Measurements from ENCODE around the gene KCNQ5. TPM values are rescaled to one million over a fixed set of nuclear protein-coding genes. Genes with fewer than 3 reads are reported as not detected.

The KCNQ5 gene
- total RNA-seq, 1 experiment from 2014 or later: 9.4 TPM

- BruUV-seq (replicated peaks): no TSS peak
- H3K27ac ChIP-seq (ENCODE audit: low read length): no peak overlapping the region
- POLR2A ChIA-PET: no interaction called here
Measured at GRCh38 chr6:72728706-72729343, 107.0 kb downstream of the KCNQ5 start.

GRCh38 chr6:72733045-72733444 lies 111.2 kb downstream of the KCNQ5 start:
- intact Hi-C loops (cut with micrococcal nuclease; ENCODE audit: unreplicated experiment): no loop called here
- DNase-seq (ENCODE audit: low read depth, low spot score): no peak
- H3K9me3 ChIP-seq (ENCODE audit: control insufficient read depth, insufficient read depth, low read depth, low read length): peaks cover 6% of the 10 kb centered on the region; the same call in 1 of the 2 replicates
- in situ Hi-C loops (cut with HindIII; ENCODE audit: low pct_unique_long_range_greater_than_20kb, low sequenced_read_pairs): no loop called here
- no peak for TF ChIP-seq CTCF (IDR thresholded peaks at IDR 0.05)
- no peak for TF ChIP-seq REST (IDR thresholded peaks at IDR 0.05; ENCODE audit: insufficient read depth in 1 of 2, low read depth in 2 of 2, low read length in 1 of 2)
- TF ChIP-seq POLR2AphosphoS5 (IDR thresholded peaks at IDR 0.05; ENCODE audit: low read depth, low read length): no peak
- no peak for TF ChIP-seq TCF7L2 (IDR thresholded peaks at IDR 0.05; ENCODE audit: low read depth, low read length)
- TF ChIP-seq SIN3A (IDR thresholded peaks at IDR 0.05; ENCODE audit: borderline replicate concordance, insufficient read depth, low read depth, low read length): no peak
- no peak overlapping the region for H3K27ac ChIP-seq (ENCODE audit: low read length)
- no peaks in the 10 kb centered on the region for H3K36me3 ChIP-seq (ENCODE audit: control insufficient read depth, insufficient read depth, low read length)
- no peaks in the 10 kb centered on the region for H3K4me1 ChIP-seq (ENCODE audit: control insufficient read depth, insufficient read depth, low read length)
- no peaks in the 10 kb centered on the region for H3K27me3 ChIP-seq (ENCODE audit: control insufficient read depth, insufficient read depth, low read length)
- H3K4me3 ChIP-seq (ENCODE audit: low read depth in 2 of 2, low read length in 2 of 2): no peak overlapping the region
- ATAC-seq: no peak
- BruUV-seq (replicated peaks): TSS peak; percentile 36
- CTCF ChIA-PET: no interaction called here
- POLR2A ChIA-PET: no interaction called here

More at GRCh38 chr6:72728706-72729343, 107.0 kb downstream of the KCNQ5 start:
- no peak overlapping the region for H3K4me3 ChIP-seq (ENCODE audit: low read depth in 2 of 2, low read length in 2 of 2)
- peaks cover 6% of the 10 kb centered on the region; the same call in 1 of the 2 replicates for H3K9me3 ChIP-seq (ENCODE audit: control insufficient read depth, insufficient read depth, low read depth, low read length)
- TF ChIP-seq CTCF (IDR thresholded peaks at IDR 0.05) (no peak), POLR2AphosphoS5 (IDR thresholded peaks at IDR 0.05; ENCODE audit: low read depth, low read length) (no peak), TCF7L2 (IDR thresholded peaks at IDR 0.05; ENCODE audit: low read depth, low read length) (no peak), SIN3A (IDR thresholded peaks at IDR 0.05; ENCODE audit: borderline replicate concordance, insufficient read depth, low read depth, low read length) (no peak), REST (IDR thresholded peaks at IDR 0.05; ENCODE audit: insufficient read depth in 1 of 2, low read depth in 2 of 2, low read length in 1 of 2) (no peak)
- intact Hi-C loops (cut with micrococcal nuclease; ENCODE audit: unreplicated experiment) (no loop called here), in situ Hi-C loops (cut with HindIII; ENCODE audit: low pct_unique_long_range_greater_than_20kb, low sequenced_read_pairs) (no loop called here)
- no peaks in the 10 kb centered on the region for H3K4me1 ChIP-seq (ENCODE audit: control insufficient read depth, insufficient read depth, low read length)
- CTCF ChIA-PET: no interaction called here
- H3K27me3 ChIP-seq (ENCODE audit: control insufficient read depth, insufficient read depth, low read length): no peaks in the 10 kb centered on the region
- no peaks in the 10 kb centered on the region for H3K36me3 ChIP-seq (ENCODE audit: control insufficient read depth, insufficient read depth, low read length)
- DNase-seq (ENCODE audit: low read depth, low spot score) (no peak), ATAC-seq (no peak)

Data from Panc1 (cell line).